ENCODE results near the gene ANO10. TPM values are rescaled to one million over a fixed set of nuclear protein-coding genes. Genes with fewer than 3 reads are reported as not detected.

ANO10 gene
- total and polyA plus RNA-seq, 7 experiments from 2014 or later, result 6.1 to 13.6 (median 9.3) TPM

DNA sequence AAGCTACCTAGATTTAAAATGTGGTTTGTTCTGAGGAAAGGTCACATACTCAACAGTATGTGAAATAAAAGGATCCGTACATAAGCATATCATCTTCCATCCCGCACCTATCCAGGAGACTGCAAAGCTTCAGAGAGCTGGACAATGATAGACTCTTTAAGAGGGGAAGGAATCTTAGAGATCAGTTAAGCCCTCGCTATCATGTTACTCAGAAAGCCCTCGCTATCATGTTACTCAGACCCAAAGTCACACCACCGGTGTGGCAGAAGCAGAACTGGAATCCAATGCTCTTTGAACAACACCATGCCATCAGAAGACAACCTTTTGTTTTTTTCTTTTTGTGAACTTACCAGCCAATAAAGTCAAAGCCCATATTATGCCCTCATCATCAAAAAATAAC, 5.8 kb downstream of the ANO10 start:
- H3K4me1 Mint-ChIP-seq, result peaks cover 0 to 10% (median 5%) of the 10 kb centered on the region in 7 donors
- no peaks in the 10 kb centered on the region for H3K36me3 Mint-ChIP-seq
- intact Hi-C loops (cut with micrococcal nuclease), result no loop called here
- no peaks in the 10 kb centered on the region for H3K27me3 ChIP-seq (ENCODE audit: control insufficient read depth in 2 of 2, insufficient read depth in 2 of 2, low read length in 2 of 2)
- ATAC-seq (no peak), DNase-seq (no peak)
- H3K9me3 ChIP-seq (ENCODE audit: control insufficient read depth in 2 of 3, low read length in 3 of 3), result no peaks in the 10 kb centered on the region
- no peak overlapping the region for H3K4me3 ChIP-seq (ENCODE audit: low read length)
- no peak overlapping the region for H3K27ac Mint-ChIP-seq
- no peak overlapping the region for H3K27ac ChIP-seq (ENCODE audit: low read depth, low read length)
- peaks cover 0 to 19% (median 0%) of the 10 kb centered on the region in 5 donors for H3K27me3 Mint-ChIP-seq
- H3K4me1 ChIP-seq (ENCODE audit: control insufficient read depth in 2 of 2, insufficient read depth in 2 of 2, low read length in 2 of 2), result peaks cover 2 to 5% of the 10 kb centered on the region in 2 donors
- H3K4me3 Mint-ChIP-seq, result no peak overlapping the region
- no peaks in the 10 kb centered on the region for H3K9me3 Mint-ChIP-seq
- CTCF ChIA-PET, result interaction anchor here (0.6 kb wide), 1 partner anchor 70 kb away, joined by 3 read pairs; no protein-coding TSS in a partner anchor
- no peaks in the 10 kb centered on the region for H3K36me3 ChIP-seq (ENCODE audit: control insufficient read depth in 2 of 3, insufficient read depth in 3 of 3, low read length in 3 of 3)
- POLR2A ChIA-PET, result no interaction called here

DNA sequence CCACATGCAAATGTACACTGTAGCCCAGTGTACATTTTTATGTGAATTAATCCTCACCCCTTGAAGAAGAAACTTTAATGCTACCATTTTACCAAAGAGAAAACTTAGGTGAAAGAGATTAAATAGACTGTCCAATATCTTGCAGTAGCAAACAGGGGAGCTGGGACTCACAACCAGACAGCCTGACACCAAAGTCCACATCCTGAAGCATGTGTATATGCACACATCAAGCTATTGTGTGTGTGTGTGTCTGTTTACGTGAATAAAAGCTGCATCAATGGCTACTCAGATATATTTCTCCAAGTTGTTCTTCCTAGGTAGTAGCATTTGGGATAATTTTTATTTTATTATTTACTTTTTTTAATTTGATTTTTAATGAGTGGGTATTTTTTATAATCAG, 6.7 kb downstream of the ANO10 start:
- DNase-seq (no peak), ATAC-seq (no peak)
- Histone ChIP-seq H3K27me3 (ENCODE audit: control insufficient read depth in 2 of 2, insufficient read depth in 2 of 2, low read length in 2 of 2) (no peaks in the 10 kb centered on the region), H3K4me3 (ENCODE audit: low read length) (no peak overlapping the region), H3K27ac (ENCODE audit: low read depth, low read length) (no peak overlapping the region), H3K4me1 (ENCODE audit: control insufficient read depth in 2 of 2, insufficient read depth in 2 of 2, low read length in 2 of 2) (no peaks in the 10 kb centered on the region), H3K9me3 (ENCODE audit: control insufficient read depth in 2 of 3, low read length in 3 of 3) (no peaks in the 10 kb centered on the region), H3K36me3 (ENCODE audit: control insufficient read depth in 2 of 3, insufficient read depth in 3 of 3, low read length in 3 of 3) (no peaks in the 10 kb centered on the region)
- CTCF ChIA-PET, result no interaction called here
- Mint-ChIP-seq H3K27ac (no peak overlapping the region), H3K4me1 (peaks cover 0 to 5% (median 0%) of the 10 kb centered on the region in 7 donors), H3K36me3 (no peaks in the 10 kb centered on the region), H3K27me3 (peaks cover 0 to 15% (median 0%) of the 10 kb centered on the region in 5 donors), H3K9me3 (no peaks in the 10 kb centered on the region), H3K4me3 (no peak overlapping the region)
- POLR2A ChIA-PET, result interaction anchor here (0.6 kb wide), 1 partner anchor 66 kb away, joined by 3 read pairs; no protein-coding TSS in a partner anchor
- intact Hi-C loops (cut with micrococcal nuclease), result no loop called here

DNA sequence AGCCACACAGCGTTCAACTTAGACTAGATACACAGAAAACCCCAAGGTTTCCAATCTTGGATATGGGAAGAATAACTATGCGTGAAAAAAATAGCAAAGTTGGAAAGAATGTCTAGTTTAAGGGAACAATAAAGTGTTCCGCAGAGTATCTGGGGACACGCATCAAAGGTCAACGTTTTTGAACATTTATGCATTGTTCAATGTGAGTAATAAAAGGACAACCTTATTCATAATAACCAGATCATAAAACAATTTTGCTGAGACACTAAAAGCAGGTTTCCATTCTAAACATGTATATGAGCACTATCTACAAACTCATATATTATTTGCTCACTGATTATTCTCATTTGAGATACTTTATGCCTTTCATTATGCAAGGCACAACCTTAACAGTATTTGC, 7.8 kb downstream of the ANO10 start:
- H3K27me3 Mint-ChIP-seq, result peaks cover 0 to 9% (median 0%) of the 10 kb centered on the region in 5 donors
- H3K4me3 Mint-ChIP-seq, result no peak overlapping the region
- Histone ChIP-seq H3K27ac (ENCODE audit: low read depth, low read length) (no peak overlapping the region), H3K4me1 (ENCODE audit: control insufficient read depth in 2 of 2, insufficient read depth in 2 of 2, low read length in 2 of 2) (no peaks in the 10 kb centered on the region), H3K4me3 (ENCODE audit: low read length) (no peak overlapping the region), H3K27me3 (ENCODE audit: control insufficient read depth in 2 of 2, insufficient read depth in 2 of 2, low read length in 2 of 2) (no peaks in the 10 kb centered on the region), H3K9me3 (ENCODE audit: control insufficient read depth in 2 of 3, low read length in 3 of 3) (no peaks in the 10 kb centered on the region), H3K36me3 (ENCODE audit: control insufficient read depth in 2 of 3, insufficient read depth in 3 of 3, low read length in 3 of 3) (no peaks in the 10 kb centered on the region)
- DNase-seq, result no peak
- intact Hi-C loops (cut with micrococcal nuclease), result no loop called here
- ChIA-PET POLR2A (no interaction called here), CTCF (no interaction called here)
- H3K4me1 Mint-ChIP-seq, result peaks cover 0 to 4% (median 0%) of the 10 kb centered on the region in 7 donors
- H3K36me3 Mint-ChIP-seq, result no peaks in the 10 kb centered on the region
- no peaks in the 10 kb centered on the region for H3K9me3 Mint-ChIP-seq
- no peak overlapping the region for H3K27ac Mint-ChIP-seq
- no peak for ATAC-seq

DNA sequence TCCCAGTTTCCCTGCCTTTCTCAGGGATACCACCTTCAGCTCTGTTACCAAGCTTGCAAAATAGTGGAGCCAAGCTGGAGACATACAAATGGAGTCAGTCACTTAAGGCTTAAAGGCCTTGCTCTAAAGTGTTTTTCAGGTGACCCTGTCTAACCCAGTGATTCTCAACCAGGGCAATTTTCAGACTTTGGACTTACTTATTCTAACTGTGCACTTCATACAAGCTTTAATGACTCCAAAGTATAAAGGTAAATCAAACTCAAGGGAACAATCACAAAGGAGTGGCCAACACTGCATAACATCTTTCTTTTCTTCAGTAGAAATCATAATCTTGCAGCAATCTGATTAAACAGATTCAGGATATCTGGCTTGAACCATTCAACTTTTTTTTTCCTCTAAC, 9.4 kb downstream of the ANO10 start:
- no peak for DNase-seq

DNA sequence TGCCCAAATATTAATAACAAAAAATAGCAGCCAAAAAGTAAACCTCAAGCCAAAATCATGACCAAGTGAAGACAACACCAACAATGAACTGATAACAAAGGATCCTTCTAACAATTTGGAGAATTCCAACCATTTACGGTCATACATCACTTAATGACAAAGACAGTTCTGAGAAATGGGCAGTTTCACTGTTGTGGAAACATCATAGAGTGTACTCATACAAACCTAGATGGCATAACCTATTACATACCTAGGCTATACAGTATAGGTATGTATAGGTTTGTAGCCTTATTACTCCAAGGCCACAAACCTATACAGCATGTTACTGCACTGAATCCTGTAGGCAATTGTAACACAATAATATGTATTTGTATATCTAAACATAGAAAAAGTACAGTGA, 12.4 kb downstream of the ANO10 start:
- ChIA-PET CTCF (no interaction called here), POLR2A (no interaction called here)
- no peak overlapping the region for H3K4me3 ChIP-seq (ENCODE audit: low read length)
- H3K27ac ChIP-seq (ENCODE audit: low read depth, low read length), result no peak overlapping the region
- peaks cover 0 to 7% (median 0%) of the 10 kb centered on the region in 5 donors for H3K27me3 Mint-ChIP-seq
- H3K4me3 Mint-ChIP-seq, result no peak overlapping the region
- DNase-seq, result no peak
- H3K27ac Mint-ChIP-seq, result peak overlapping the region in 1 of 9 donors; percentile 40
- no peaks in the 10 kb centered on the region for H3K36me3 ChIP-seq (ENCODE audit: control insufficient read depth in 2 of 3, insufficient read depth in 3 of 3, low read length in 3 of 3)
- no peaks in the 10 kb centered on the region for H3K4me1 ChIP-seq (ENCODE audit: control insufficient read depth in 2 of 2, insufficient read depth in 2 of 2, low read length in 2 of 2)
- ATAC-seq, result no peak
- H3K27me3 ChIP-seq (ENCODE audit: control insufficient read depth in 2 of 2, insufficient read depth in 2 of 2, low read length in 2 of 2), result no peaks in the 10 kb centered on the region
- no peaks in the 10 kb centered on the region for H3K4me1 Mint-ChIP-seq
- H3K36me3 Mint-ChIP-seq, result peaks cover 0 to 10% (median 5%) of the 10 kb centered on the region in 5 donors
- intact Hi-C loops (cut with micrococcal nuclease), result no loop called here
- no peaks in the 10 kb centered on the region for H3K9me3 Mint-ChIP-seq
- H3K9me3 ChIP-seq (ENCODE audit: control insufficient read depth in 2 of 3, low read length in 3 of 3), result no peaks in the 10 kb centered on the region

More for the DNA sequence above, 9.4 kb downstream of the ANO10 start:
- peaks cover 0 to 7% (median 0%) of the 10 kb centered on the region in 5 donors for H3K27me3 Mint-ChIP-seq
- no peaks in the 10 kb centered on the region for H3K36me3 Mint-ChIP-seq
- Histone ChIP-seq H3K27me3 (ENCODE audit: control insufficient read depth in 2 of 2, insufficient read depth in 2 of 2, low read length in 2 of 2) (no peaks in the 10 kb centered on the region), H3K4me1 (ENCODE audit: control insufficient read depth in 2 of 2, insufficient read depth in 2 of 2, low read length in 2 of 2) (no peaks in the 10 kb centered on the region), H3K27ac (ENCODE audit: low read depth, low read length) (no peak overlapping the region), H3K4me3 (ENCODE audit: low read length) (no peak overlapping the region), H3K9me3 (ENCODE audit: control insufficient read depth in 2 of 3, low read length in 3 of 3) (no peaks in the 10 kb centered on the region), H3K36me3 (ENCODE audit: control insufficient read depth in 2 of 3, insufficient read depth in 3 of 3, low read length in 3 of 3) (no peaks in the 10 kb centered on the region)
- H3K4me3 Mint-ChIP-seq, result no peak overlapping the region
- no peak for ATAC-seq
- H3K27ac Mint-ChIP-seq, result no peak overlapping the region
- ChIA-PET CTCF (no interaction called here), POLR2A (no interaction called here)
- intact Hi-C loops (cut with micrococcal nuclease), result no loop called here
- H3K9me3 Mint-ChIP-seq, result no peaks in the 10 kb centered on the region
- H3K4me1 Mint-ChIP-seq, result peaks cover 0 to 2% (median 0%) of the 10 kb centered on the region in 7 donors

DNA sequence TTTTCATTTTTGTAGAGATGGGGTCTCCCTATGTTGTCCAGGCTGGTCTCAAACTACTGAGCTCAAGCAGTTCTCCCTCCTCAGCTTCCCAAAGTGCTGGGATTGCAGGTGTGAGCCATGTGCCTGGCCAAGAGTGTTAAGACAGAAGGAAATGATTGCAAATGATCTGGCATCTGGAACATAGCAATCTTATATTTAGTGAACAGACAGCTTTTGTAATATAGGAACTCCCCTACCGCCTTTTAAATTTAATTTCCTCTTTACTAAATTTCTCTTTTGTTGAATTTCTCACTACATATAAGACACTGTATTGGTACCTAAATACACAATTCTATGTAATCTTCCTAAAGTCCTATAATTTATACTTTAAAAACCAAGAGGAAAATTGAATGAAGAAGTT, 13.1 kb downstream of the ANO10 start:
- Histone ChIP-seq H3K27me3 (ENCODE audit: control insufficient read depth in 2 of 2, insufficient read depth in 2 of 2, low read length in 2 of 2) (no peaks in the 10 kb centered on the region), H3K4me1 (ENCODE audit: control insufficient read depth in 2 of 2, insufficient read depth in 2 of 2, low read length in 2 of 2) (no peaks in the 10 kb centered on the region), H3K36me3 (ENCODE audit: control insufficient read depth in 2 of 3, insufficient read depth in 3 of 3, low read length in 3 of 3) (no peaks in the 10 kb centered on the region), H3K4me3 (ENCODE audit: low read length) (no peak overlapping the region), H3K9me3 (ENCODE audit: control insufficient read depth in 2 of 3, low read length in 3 of 3) (no peaks in the 10 kb centered on the region), H3K27ac (ENCODE audit: low read depth, low read length) (no peak overlapping the region)
- intact Hi-C loops (cut with micrococcal nuclease), result no loop called here
- H3K4me1 Mint-ChIP-seq, result no peaks in the 10 kb centered on the region
- CTCF ChIA-PET, result interaction anchor here (0.6 to 0.7 kb wide), 2 partner anchors 11 to 249 kb away, joined by 3 read pairs; no protein-coding TSS in a partner anchor
- H3K9me3 Mint-ChIP-seq, result no peaks in the 10 kb centered on the region
- ATAC-seq, result no peak
- POLR2A ChIA-PET, result no interaction called here
- DNase-seq, result no peak
- peaks cover 0 to 12% (median 6%) of the 10 kb centered on the region in 5 donors for H3K36me3 Mint-ChIP-seq
- H3K27ac Mint-ChIP-seq, result no peak overlapping the region
- peaks cover 0 to 5% (median 0%) of the 10 kb centered on the region in 5 donors for H3K27me3 Mint-ChIP-seq
- H3K4me3 Mint-ChIP-seq, result no peak overlapping the region

DNA sequence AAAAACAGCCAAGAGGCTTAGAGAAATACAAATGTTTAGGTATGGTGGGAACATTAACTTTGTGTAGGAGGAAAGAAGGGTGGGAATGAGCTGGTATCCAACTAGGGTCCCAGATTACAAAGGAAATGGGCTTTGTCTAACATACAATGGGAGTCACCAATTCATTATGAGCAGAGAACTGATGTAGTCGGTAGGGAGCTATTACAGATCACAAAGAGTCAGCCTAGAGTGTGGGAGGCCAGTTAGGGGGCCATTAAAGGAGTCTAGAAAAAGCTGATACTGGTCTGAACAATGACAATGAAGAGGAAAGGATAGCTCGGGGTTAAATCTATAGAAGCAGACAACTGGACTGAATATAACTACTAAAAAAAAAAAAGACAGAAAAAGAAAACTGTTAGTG, 15.5 kb downstream of the ANO10 start:
- H3K4me1 ChIP-seq (ENCODE audit: control insufficient read depth in 2 of 2, insufficient read depth in 2 of 2, low read length in 2 of 2), result no peaks in the 10 kb centered on the region
- POLR2A ChIA-PET, result interaction anchor here (0.6 kb wide), 1 partner anchor 169 kb away, joined by 3 read pairs; no protein-coding TSS in a partner anchor
- no peak overlapping the region for H3K27ac Mint-ChIP-seq
- H3K9me3 Mint-ChIP-seq, result no peaks in the 10 kb centered on the region
- ATAC-seq, result no peak
- H3K27me3 ChIP-seq (ENCODE audit: control insufficient read depth in 2 of 2, insufficient read depth in 2 of 2, low read length in 2 of 2), result no peaks in the 10 kb centered on the region
- peaks cover 0 to 2% (median 0%) of the 10 kb centered on the region in 7 donors for H3K4me1 Mint-ChIP-seq
- no peaks in the 10 kb centered on the region for H3K36me3 ChIP-seq (ENCODE audit: control insufficient read depth in 2 of 3, insufficient read depth in 3 of 3, low read length in 3 of 3)
- H3K9me3 ChIP-seq (ENCODE audit: control insufficient read depth in 2 of 3, low read length in 3 of 3), result no peaks in the 10 kb centered on the region
- H3K4me3 ChIP-seq (ENCODE audit: low read length), result no peak overlapping the region
- H3K27me3 Mint-ChIP-seq, result no peaks in the 10 kb centered on the region
- no peak overlapping the region for H3K4me3 Mint-ChIP-seq
- H3K36me3 Mint-ChIP-seq, result peaks cover 0 to 26% (median 15%) of the 10 kb centered on the region in 5 donors
- intact Hi-C loops (cut with micrococcal nuclease), result no loop called here
- CTCF ChIA-PET, result interaction anchor here (0.8 kb wide), 1 partner anchor 155 kb away, joined by 4 read pairs; no protein-coding TSS in a partner anchor
- no peak for DNase-seq
- no peak overlapping the region for H3K27ac ChIP-seq (ENCODE audit: low read depth, low read length)
